ENCODE measurements around the gene MAGEB16.

GRCh38 chrX:35773958-35774564, 24.1 kb upstream of the MAGEB16 start:
- TF ChIP-seq CTCF (IDR thresholded peaks at IDR 0.05) (no peak), POLR2A (IDR thresholded peaks at IDR 0.05) (no peak), POLR2AphosphoS5 (IDR thresholded peaks at IDR 0.05) (no peak)

All from upper lobe of left lung (tissue), 4 donors.